A673 (cell line): ENCODE data around the gene ITSN2.

Source experiments
- CTCF ChIP-seq: fragments of 300-800, 200-600 bp; sonication (generic); conservative IDR thresholded peaks from 2 replicates; pipeline ENCODE4 v1.5.1; 2017; ENCODE audit warnings: low read depth, mild to moderate bottlenecking, antibody characterized with exemption, low read length, moderate library complexity, mixed read lengths
- EZH2 ChIP-seq: fragments of 200-600 bp; sonication (generic); IDR thresholded peaks from 2 replicates; pipeline ENCODE4 v1.6.1; 2017; ENCODE audit warnings: borderline replicate concordance, low read depth, mild to moderate bottlenecking, mixed read lengths, antibody characterized with exemption, low read length; ENCODE audit not compliant: poor library complexity, severe bottlenecking

- TF ChIP-seq CTCF = no peak
- no peak for TF ChIP-seq EZH2
Measured at GRCh38 chr2:24280645-24281044, 79.7 kb downstream of the ITSN2 start.
